ENCODE results near the gene NATD1. TPM values are rescaled to one million over a fixed set of nuclear protein-coding genes. Genes with fewer than 3 reads are reported as not detected.
A peak's percentile ranks its signal among the peaks of the same experiment; 100 is the strongest.

The NATD1 gene
- total and polyA plus RNA-seq, 10 of the 15 experiments (the other 5 are each of a cell fraction or from before 2014, with no cell fraction given) = 0.02 to 0.33 (median 0.15) TPM

- TF ChIP-seq, protein P1, sequence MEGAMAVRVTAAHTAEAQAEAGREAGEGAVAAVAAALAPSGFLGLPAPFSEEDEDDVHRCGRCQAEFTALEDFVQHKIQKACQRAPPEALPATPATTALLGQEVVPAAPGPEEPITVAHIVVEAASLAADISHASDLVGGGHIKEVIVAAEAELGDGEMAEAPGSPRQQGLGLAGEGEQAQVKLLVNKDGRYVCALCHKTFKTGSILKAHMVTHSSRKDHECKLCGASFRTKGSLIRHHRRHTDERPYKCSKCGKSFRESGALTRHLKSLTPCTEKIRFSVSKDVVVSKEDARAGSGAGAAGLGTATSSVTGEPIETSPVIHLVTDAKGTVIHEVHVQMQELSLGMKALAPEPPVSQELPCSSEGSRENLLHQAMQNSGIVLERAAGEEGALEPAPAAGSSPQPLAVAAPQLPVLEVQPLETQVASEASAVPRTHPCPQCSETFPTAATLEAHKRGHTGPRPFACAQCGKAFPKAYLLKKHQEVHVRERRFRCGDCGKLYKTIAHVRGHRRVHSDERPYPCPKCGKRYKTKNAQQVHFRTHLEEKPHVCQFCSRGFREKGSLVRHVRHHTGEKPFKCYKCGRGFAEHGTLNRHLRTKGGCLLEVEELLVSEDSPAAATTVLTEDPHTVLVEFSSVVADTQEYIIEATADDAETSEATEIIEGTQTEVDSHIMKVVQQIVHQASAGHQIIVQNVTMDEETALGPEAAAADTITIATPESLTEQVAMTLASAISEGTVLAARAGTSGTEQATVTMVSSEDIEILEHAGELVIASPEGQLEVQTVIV (IDR thresholded peaks at IDR 0.05; ENCODE audit: borderline replicate concordance, partially characterized antibody) = no peak
- TF ChIP-seq BACH1 (IDR thresholded peaks at IDR 0.05; ENCODE audit: borderline replicate concordance) = no peak
- TF ChIP-seq DPF2 (IDR thresholded peaks at IDR 0.05) = no peak
- TF ChIP-seq IRF3 (IDR thresholded peaks at IDR 0.05) = no peak
- TF ChIP-seq ATF7 (IDR thresholded peaks at IDR 0.05; ENCODE audit: low read depth) = no peak
- TF ChIP-seq IRF4 (IDR thresholded peaks at IDR 0.05; ENCODE audit: low read depth, low read length) = 0 out of 2 replicates have a peak, but pooled peaks have one; percentile 41
- TF ChIP-seq PML (IDR thresholded peaks at IDR 0.05; ENCODE audit: low read length) = no peak
- no peak for TF ChIP-seq PBX3 (IDR thresholded peaks at IDR 0.05; ENCODE audit: insufficient replicate concordance, low read depth, low read length)
- no peak for TF ChIP-seq ZNF384 (IDR thresholded peaks at IDR 0.05; ENCODE audit: borderline replicate concordance, low read depth, low read length)
- TF ChIP-seq TARDBP (IDR thresholded peaks at IDR 0.05; ENCODE audit: borderline replicate concordance) = no peak
- TF ChIP-seq ZBED1 (IDR thresholded peaks at IDR 0.05; ENCODE audit: borderline replicate concordance) = no peak
- TF ChIP-seq, protein P2, sequence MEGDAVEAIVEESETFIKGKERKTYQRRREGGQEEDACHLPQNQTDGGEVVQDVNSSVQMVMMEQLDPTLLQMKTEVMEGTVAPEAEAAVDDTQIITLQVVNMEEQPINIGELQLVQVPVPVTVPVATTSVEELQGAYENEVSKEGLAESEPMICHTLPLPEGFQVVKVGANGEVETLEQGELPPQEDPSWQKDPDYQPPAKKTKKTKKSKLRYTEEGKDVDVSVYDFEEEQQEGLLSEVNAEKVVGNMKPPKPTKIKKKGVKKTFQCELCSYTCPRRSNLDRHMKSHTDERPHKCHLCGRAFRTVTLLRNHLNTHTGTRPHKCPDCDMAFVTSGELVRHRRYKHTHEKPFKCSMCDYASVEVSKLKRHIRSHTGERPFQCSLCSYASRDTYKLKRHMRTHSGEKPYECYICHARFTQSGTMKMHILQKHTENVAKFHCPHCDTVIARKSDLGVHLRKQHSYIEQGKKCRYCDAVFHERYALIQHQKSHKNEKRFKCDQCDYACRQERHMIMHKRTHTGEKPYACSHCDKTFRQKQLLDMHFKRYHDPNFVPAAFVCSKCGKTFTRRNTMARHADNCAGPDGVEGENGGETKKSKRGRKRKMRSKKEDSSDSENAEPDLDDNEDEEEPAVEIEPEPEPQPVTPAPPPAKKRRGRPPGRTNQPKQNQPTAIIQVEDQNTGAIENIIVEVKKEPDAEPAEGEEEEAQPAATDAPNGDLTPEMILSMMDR (IDR thresholded peaks at IDR 0.05 in 2 of 3, conservative IDR thresholded peaks at IDR 0.05 in 1 of 3; ENCODE audit: control insufficient read depth in 2 of 3, extremely low read depth in 1 of 3, insufficient read depth in 1 of 3, low read depth in 3 of 3, low read length in 3 of 3) = peak; percentile 13 to 50 (median 16); a peak in 2 of 6 replicates
- no peak for TF ChIP-seq ZBTB33 (IDR thresholded peaks at IDR 0.05)
- no peak for TF ChIP-seq KAT2A (conservative IDR thresholded peaks at IDR 0.05; ENCODE audit: control insufficient read depth, low read depth, low read length)
- no peak; the same call in 1 of the 2 replicates for TF ChIP-seq JUNB (IDR thresholded peaks at IDR 0.05)
- TF ChIP-seq IKZF1 (conservative IDR thresholded peaks at IDR 0.05) = no peak
Observed at GRCh38 chr17:21288571-21289017, 35.4 kb upstream of the NATD1 start (continued).
